Fibroblast of villous mesenchyme (primary cell): ENCODE measurements around the gene CDK11A. TPM values are rescaled to one million over a fixed set of nuclear protein-coding genes. Genes with fewer than 3 reads are reported as not detected.
"Not testable (repeated sequence)": the region's sequence is repeated elsewhere in the genome, so short reads cannot be mapped to it uniquely, and the experiment has no call there.

Source experiments
- DNase-seq: peaks from one replicate; pipeline ENCODE4 v3.0.0-alpha.2; 2010; ENCODE audit warnings: low read depth
- H3K4me3 ChIP-seq: 2 replicates; pipeline ENCODE4 v1.5.1; 2011; ENCODE audit warnings: low read depth, mild to moderate bottlenecking, low read length
- CTCF ChIP-seq: IDR thresholded peaks from 2 replicates; pipeline ENCODE4 v1.5.1; 2012; ENCODE audit warnings: low read depth, mild to moderate bottlenecking, low read length; ENCODE audit not compliant: insufficient read depth
- total RNA-seq: library from RNA; depleted of rRNA; stranded (reverse); fragments of >200 nt; gene quantifications from 2 replicates; pipeline ENCODE4 v1.2.3, GENCODE V29; 2012

Gene CDK11A
- total RNA-seq, 1 donor: 18.1 TPM

- no peak overlapping the region for H3K4me3 ChIP-seq
- DNase-seq: no peak
- no peak for TF ChIP-seq CTCF
Measured at GRCh38 chr1:1754051-1754815, 30.1 kb upstream of the CDK11A start.

- DNase-seq: no peak
- no peak for TF ChIP-seq CTCF
- no peak overlapping the region for H3K4me3 ChIP-seq
Measured at GRCh38 chr1:1753607-1754005, 29.4 kb upstream of the CDK11A start.

GRCh38 chr1:1752636-1753606 lies 28.8 kb upstream of the CDK11A start:
- TF ChIP-seq CTCF: no peak
- H3K4me3 ChIP-seq: no peak overlapping the region
- no peak for DNase-seq

- no peak overlapping the region for H3K4me3 ChIP-seq
- TF ChIP-seq CTCF: no peak
- DNase-seq: no peak
Measured at GRCh38 chr1:1752190-1752589, 28.0 kb upstream of the CDK11A start.

GRCh38 chr1:1749941-1750340 lies 25.8 kb upstream of the CDK11A start:
- not testable (repeated sequence) for H3K4me3 ChIP-seq, DNase-seq

- DNase-seq: no peak
- no peak for TF ChIP-seq CTCF
- H3K4me3 ChIP-seq: no peak overlapping the region
Measured at GRCh38 chr1:1748686-1749321, 24.6 kb upstream of the CDK11A start.

- peak overlapping the region; percentile 25 for H3K4me3 ChIP-seq
- DNase-seq: not testable (repeated sequence)
Measured at GRCh38 chr1:1746566-1746909, 22.4 kb upstream of the CDK11A start.

- peak; percentile 85 for DNase-seq
- peak overlapping the region; percentile 58 for H3K4me3 ChIP-seq
Measured at GRCh38 chr1:1745651-1746565, 21.8 kb upstream of the CDK11A start.

- DNase-seq, H3K4me3 ChIP-seq: not testable (repeated sequence)
Measured at GRCh38 chr1:1742529-1742928, 18.4 kb upstream of the CDK11A start.

GRCh38 chr1:1741013-1741412 lies 16.9 kb upstream of the CDK11A start:
- H3K4me3 ChIP-seq: not testable (repeated sequence)
- DNase-seq: peak; percentile 99

GRCh38 chr1:1738799-1739337 lies 14.7 kb upstream of the CDK11A start:
- not testable (repeated sequence) for H3K4me3 ChIP-seq, DNase-seq
